Upper lobe of left lung (tissue), 6 donors: ENCODE measurements around the gene ABL1. TPM values are rescaled to one million over a fixed set of nuclear protein-coding genes. Genes with fewer than 3 reads are reported as not detected.

ENCODE experiments used
- ATAC-seq, 2 donors: fragments of 200-7000 bp; cut with Tn5 transposase; one replicate each; pipeline ENCODE4 v1.9.1; 2022; ENCODE audit warnings: mild to moderate bottlenecking in 2 of 2, moderate library complexity in 2 of 2; ENCODE audit not compliant: low FRiP score in 2 of 2
- DNase-seq, 2 donors: peaks; one replicate each; pipeline ENCODE4 v3.0.0-alpha.2; 2019 to 2020
- H3K27ac ChIP-seq, 4 donors: fragments of 200-600 bp; sonication (generic); one replicate each; pipeline ENCODE4 v1.5.1; 2016 to 2019
- H3K27me3 ChIP-seq, 4 donors: fragments of 200-600 bp; sonication (generic); one replicate each; pipeline ENCODE4 v1.5.1; 2017 to 2019
- H3K36me3 ChIP-seq, 4 donors: fragments of 200-600 bp; sonication (generic); one replicate each; pipeline ENCODE4 v1.5.1; 2016 to 2019
- H3K4me1 ChIP-seq, 4 donors: fragments of 200-600 bp; sonication (generic); one replicate each; pipeline ENCODE4 v1.5.1; 2018 to 2019
- H3K4me3 ChIP-seq, 4 donors: fragments of 200-600 bp; sonication (generic); one replicate each; pipeline ENCODE4 v1.5.1; 2017 to 2019; ENCODE audit warnings: mild to moderate bottlenecking in 2 of 4, moderate library complexity in 1 of 4
- H3K9me3 ChIP-seq, 4 donors: fragments of 200-600 bp; sonication (generic); one replicate each; pipeline ENCODE4 v1.5.1; 2018 to 2019
- EP300 ChIP-seq, 4 donors: sonication (generic); formaldehyde crosslinking; IDR thresholded peaks; one replicate each; pipeline ENCODE4 v1.5.1; 2017; ENCODE audit warnings: antibody characterized with exemption in 4 of 4, control low read depth in 2 of 4
- POLR2A ChIP-seq, 4 donors: fragments of 450-650 bp; IDR thresholded peaks; one replicate each; pipeline ENCODE4 v1.5.1; 2016 to 2017; ENCODE audit warnings: antibody characterized with exemption in 4 of 4, mild to moderate bottlenecking in 2 of 4
- POLR2AphosphoS5 ChIP-seq, 2 donors: sonication (generic); formaldehyde crosslinking; IDR thresholded peaks; one replicate each; pipeline ENCODE4 v1.5.1; 2017; ENCODE audit warnings: antibody characterized with exemption in 2 of 2
- WGBS, 2 donors: methylation state at CpG; one replicate each; pipeline ENCODE4 v1.1.5; 2017 to 2018; 5-methylcytosine and 5-hydroxymethylcytosine counted together
- total RNA-seq, 6 donors: library from RNA; depleted of rRNA in 4 of 6; stranded (reverse); fragments of >200 nt in 4 of 6; gene quantifications; one replicate each; pipeline versions ENCODE4 v1.1.0 to v1.2.1, GENCODE V29; 2016 to 2021
- TF ChIP-seq, protein P1 (sequence below), 6 experiments: fragments of 450-650 bp in 4 of 6; fragments of 200-600 bp in 2 of 6; sonication (generic) in 2 of 6; IDR thresholded peaks; one replicate each; pipeline ENCODE4 v1.5.1; 2016 to 2019; ENCODE audit warnings: antibody characterized with exemption in 6 of 6
- donor health status: DM: no; HTN: no; CAD: no; lungs with moderate emphysema.
- donor health status: DM: no; HTN: yes; CAD: no; lungs with severe emphysema.

The ABL1 gene
- total RNA-seq, 6 donors from 2014 or later, result 39.8 to 56.5 (median 47.0) TPM

DNA sequence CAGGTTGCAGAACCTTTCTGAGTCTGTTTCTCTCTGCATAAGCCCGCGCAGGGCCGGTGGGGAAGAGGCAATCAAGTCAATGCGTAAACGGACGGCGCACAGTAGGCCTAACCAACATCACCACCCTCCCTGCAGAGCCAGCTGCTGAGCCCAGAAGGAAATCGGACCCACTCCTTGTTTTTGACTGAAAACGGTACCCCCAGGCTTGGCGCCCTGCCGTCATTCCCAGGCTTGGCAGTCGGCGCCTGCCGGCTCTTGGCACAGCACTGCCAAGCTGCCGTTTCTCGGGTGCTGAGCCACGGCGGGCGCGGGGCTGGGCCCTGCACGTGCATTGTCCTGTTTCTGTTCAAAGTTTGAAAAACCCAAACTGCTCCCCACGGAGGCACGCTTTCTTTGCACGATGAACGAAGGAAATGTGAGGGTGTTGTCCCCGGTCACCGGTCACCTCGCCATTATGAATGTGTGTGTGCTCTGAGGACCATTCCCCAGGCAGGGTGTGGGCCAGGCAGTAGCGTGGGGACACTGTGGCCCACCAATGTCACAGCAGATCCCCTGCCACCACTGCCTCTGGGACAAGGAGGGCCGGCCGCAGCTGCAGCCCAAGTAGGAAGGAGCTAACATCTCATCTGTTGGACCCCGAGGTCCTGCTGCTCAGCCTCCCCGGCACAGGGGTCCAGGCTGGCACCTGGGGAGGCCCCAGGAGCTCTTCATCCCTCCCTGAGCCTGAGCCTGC, 83.9 kb downstream of the ABL1 start:
- Histone ChIP-seq H3K27ac (no peak overlapping the region), H3K4me1 (no peaks in the 10 kb centered on the region), H3K4me3 (no peak overlapping the region), H3K36me3 (no peaks in the 10 kb centered on the region), H3K9me3 (no peaks in the 10 kb centered on the region), H3K27me3 (no peaks in the 10 kb centered on the region)
- WGBS, 2 donors, result 79 to 80% methylated on average over 18 to 33 of the region's 33 CpGs
- TF ChIP-seq EP300 (IDR thresholded peaks at IDR 0.05), result no peak
- TF ChIP-seq, protein P1, sequence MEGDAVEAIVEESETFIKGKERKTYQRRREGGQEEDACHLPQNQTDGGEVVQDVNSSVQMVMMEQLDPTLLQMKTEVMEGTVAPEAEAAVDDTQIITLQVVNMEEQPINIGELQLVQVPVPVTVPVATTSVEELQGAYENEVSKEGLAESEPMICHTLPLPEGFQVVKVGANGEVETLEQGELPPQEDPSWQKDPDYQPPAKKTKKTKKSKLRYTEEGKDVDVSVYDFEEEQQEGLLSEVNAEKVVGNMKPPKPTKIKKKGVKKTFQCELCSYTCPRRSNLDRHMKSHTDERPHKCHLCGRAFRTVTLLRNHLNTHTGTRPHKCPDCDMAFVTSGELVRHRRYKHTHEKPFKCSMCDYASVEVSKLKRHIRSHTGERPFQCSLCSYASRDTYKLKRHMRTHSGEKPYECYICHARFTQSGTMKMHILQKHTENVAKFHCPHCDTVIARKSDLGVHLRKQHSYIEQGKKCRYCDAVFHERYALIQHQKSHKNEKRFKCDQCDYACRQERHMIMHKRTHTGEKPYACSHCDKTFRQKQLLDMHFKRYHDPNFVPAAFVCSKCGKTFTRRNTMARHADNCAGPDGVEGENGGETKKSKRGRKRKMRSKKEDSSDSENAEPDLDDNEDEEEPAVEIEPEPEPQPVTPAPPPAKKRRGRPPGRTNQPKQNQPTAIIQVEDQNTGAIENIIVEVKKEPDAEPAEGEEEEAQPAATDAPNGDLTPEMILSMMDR (IDR thresholded peaks at IDR 0.05), result no peak
- no peak for TF ChIP-seq POLR2AphosphoS5 (IDR thresholded peaks at IDR 0.05)
- TF ChIP-seq POLR2A (IDR thresholded peaks at IDR 0.05), result no peak
- DNase-seq (peak in 1 of 2 donors; percentile 69), ATAC-seq (no peak)

DNA sequence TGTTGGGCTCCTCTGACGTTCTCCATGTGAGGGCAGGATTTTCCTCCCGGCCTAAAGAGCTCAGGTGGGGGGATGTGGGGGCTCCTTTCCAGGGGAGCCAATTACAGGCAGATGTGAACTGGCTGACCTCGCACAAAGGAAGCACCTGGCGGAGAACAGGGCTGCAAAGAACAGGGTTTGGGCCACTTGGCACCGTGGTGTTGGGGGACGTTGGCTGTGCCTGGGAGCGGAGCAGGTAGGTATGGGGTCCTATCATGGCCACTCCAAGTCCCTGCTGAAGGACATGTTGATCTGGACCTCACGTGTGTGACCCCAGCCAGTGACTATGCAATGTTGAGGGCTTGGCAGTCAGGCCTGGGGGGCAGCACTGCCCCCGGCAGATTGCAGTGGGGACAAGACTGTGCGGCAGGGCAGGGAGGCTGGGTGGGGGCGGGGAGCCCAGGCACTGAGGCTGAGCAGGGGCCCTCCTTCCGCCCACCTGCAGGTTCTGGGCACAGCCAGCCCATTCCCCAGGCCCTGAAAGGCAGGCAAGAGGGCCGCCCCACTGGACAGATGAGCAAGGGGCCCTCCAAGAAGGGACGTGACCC, 84.6 kb downstream of the ABL1 start:
- Histone ChIP-seq H3K27ac (no peak overlapping the region), H3K4me1 (no peaks in the 10 kb centered on the region), H3K27me3 (no peaks in the 10 kb centered on the region), H3K4me3 (no peak overlapping the region), H3K36me3 (no peaks in the 10 kb centered on the region), H3K9me3 (no peaks in the 10 kb centered on the region)
- 64 to 74% methylated on average over 8 to 14 of the region's 14 CpGs for WGBS, 2 donors
- ATAC-seq (no peak), DNase-seq (peak in 1 of 2 donors; percentile 54)
- TF ChIP-seq EP300 (IDR thresholded peaks at IDR 0.05), result no peak
- TF ChIP-seq POLR2AphosphoS5 (IDR thresholded peaks at IDR 0.05), result no peak
- no peak for TF ChIP-seq POLR2A (IDR thresholded peaks at IDR 0.05)
- TF ChIP-seq, protein P1 (IDR thresholded peaks at IDR 0.05), result no peak

DNA sequence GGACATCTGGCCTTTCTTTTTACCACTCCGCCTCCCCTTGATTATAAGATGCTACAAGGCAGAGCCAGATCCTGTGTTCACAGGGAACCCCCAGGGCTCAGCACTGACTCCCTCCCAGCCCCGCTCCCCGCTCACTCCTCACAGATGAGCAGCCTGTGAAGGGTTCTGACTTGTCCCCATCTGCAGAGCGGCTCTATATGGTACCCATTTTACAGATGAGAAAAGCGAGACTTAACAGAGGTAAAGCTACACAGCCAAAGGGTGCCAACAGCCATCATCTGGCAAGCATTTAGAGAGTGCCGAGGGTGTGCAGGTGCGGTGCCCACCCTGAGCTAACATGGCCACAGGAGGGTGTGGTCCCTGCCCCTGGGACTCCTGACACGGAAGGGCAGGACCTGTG, 85.2 kb downstream of the ABL1 start:
- H3K4me1 ChIP-seq, result no peaks in the 10 kb centered on the region
- ATAC-seq (no peak), DNase-seq (no peak)
- no peak overlapping the region for H3K27ac ChIP-seq
- H3K27me3 ChIP-seq, result no peaks in the 10 kb centered on the region
- no peaks in the 10 kb centered on the region for H3K9me3 ChIP-seq
- TF ChIP-seq EP300 (IDR thresholded peaks at IDR 0.05) (no peak), POLR2A (IDR thresholded peaks at IDR 0.05) (no peak), POLR2AphosphoS5 (IDR thresholded peaks at IDR 0.05) (no peak)
- TF ChIP-seq, protein P1 (IDR thresholded peaks at IDR 0.05), result no peak
- no peak overlapping the region for H3K4me3 ChIP-seq
- 89 to 97% methylated on average over 5 to 8 of the region's 8 CpGs for WGBS, 2 donors
- H3K36me3 ChIP-seq, result no peaks in the 10 kb centered on the region

DNA sequence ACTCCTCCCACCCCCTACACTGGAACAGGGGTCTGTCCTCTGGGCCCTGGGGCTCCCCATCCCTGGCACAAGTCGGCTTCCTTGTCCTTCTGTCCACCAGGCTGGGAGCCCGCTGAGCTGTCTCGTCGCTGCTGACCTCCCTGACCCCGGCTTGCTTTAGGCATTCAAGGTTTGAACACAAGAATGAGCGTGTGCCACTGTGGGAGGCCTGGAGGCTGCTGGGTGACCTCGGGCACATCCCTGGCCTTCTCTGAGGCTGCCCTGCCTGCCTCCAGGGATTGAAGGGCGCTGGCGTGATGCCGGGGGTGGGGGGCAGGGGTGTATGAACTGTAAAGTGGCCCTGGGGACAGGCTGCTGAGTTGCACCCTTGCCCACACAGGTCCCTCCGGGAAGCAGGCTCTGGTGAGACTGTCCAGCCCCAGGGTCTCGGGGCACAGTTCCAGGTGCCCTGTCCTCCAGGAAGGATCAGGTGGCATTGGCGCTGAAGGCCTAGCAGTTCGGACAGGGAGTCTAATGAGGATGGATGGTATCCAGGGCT, 85.8 kb downstream of the ABL1 start:
- WGBS, 2 donors, result 59 to 60% methylated on average over 12 to 14 of the region's 14 CpGs
- TF ChIP-seq POLR2A (IDR thresholded peaks at IDR 0.05) (no peak), POLR2AphosphoS5 (IDR thresholded peaks at IDR 0.05) (no peak), EP300 (IDR thresholded peaks at IDR 0.05) (no peak)
- TF ChIP-seq, protein P1 (IDR thresholded peaks at IDR 0.05), result no peak
- Histone ChIP-seq H3K9me3 (no peaks in the 10 kb centered on the region), H3K4me3 (no peak overlapping the region), H3K36me3 (no peaks in the 10 kb centered on the region), H3K27me3 (no peaks in the 10 kb centered on the region), H3K27ac (no peak overlapping the region), H3K4me1 (no peaks in the 10 kb centered on the region)
- DNase-seq (peak in 1 of 2 donors; percentile 63), ATAC-seq (no peak)
